Sigmoid colon (tissue), 7 donors: ENCODE results near the gene CHCT1. TPM values are rescaled to one million over a fixed set of nuclear protein-coding genes. Genes with fewer than 3 reads are reported as not detected.

Experiments used
- polyA plus RNA-seq, 3 donors: library from polyadenylated mRNA; stranded (reverse); fragments of 200-250 nt; gene quantifications; one replicate each; pipeline ENCODE4 v1.2.3, GENCODE V29; 2013
- total RNA-seq, 4 donors: library from RNA; depleted of rRNA; stranded (reverse); fragments of >200 nt; gene quantifications; one replicate each; pipeline ENCODE4 v1.1.0, GENCODE V29; 2016
- donor health status: healthy with polysubstance abuse.
- donor health status: Bipolar disorder and iron deficiency.
- donor health status: healthy.

The CHCT1 gene
- total and polyA plus RNA-seq, 7 donors = not detected

Other genes with a start within 250 kb of the CHCT1 start
- gene USP32, start 30.4 kb upstream of the CHCT1 start, total RNA-seq = 10 to 100 TPM; 39.6 to 50.9 (median 44.1) TPM
- gene USP32, start 30.4 kb upstream of the CHCT1 start, polyA plus RNA-seq = 10 to 100 TPM; 10.6 to 18.0 (median 16.7) TPM
- gene APPBP2, start 103.8 kb downstream of the CHCT1 start, total RNA-seq = 10 to 100 TPM; 26.2 to 36.0 (median 33.8) TPM
- gene APPBP2, start 103.8 kb downstream of the CHCT1 start, polyA plus RNA-seq = 1 to 10 TPM; 7.9 to 9.3 (median 8.4) TPM
- gene PPM1D, start 177.7 kb downstream of the CHCT1 start, total RNA-seq = 10 to 100 TPM in 2 of 4 donors, 1 to 10 TPM in 2; 9.6 to 13.8 (median 10.6) TPM
- 1 to 10 TPM; 5.4 to 7.6 (median 6.2) TPM for gene PPM1D, start 177.7 kb downstream of the CHCT1 start, polyA plus RNA-seq